ENCODE results near the gene RAPGEF5.

RAPGEF5 gene

DNA sequence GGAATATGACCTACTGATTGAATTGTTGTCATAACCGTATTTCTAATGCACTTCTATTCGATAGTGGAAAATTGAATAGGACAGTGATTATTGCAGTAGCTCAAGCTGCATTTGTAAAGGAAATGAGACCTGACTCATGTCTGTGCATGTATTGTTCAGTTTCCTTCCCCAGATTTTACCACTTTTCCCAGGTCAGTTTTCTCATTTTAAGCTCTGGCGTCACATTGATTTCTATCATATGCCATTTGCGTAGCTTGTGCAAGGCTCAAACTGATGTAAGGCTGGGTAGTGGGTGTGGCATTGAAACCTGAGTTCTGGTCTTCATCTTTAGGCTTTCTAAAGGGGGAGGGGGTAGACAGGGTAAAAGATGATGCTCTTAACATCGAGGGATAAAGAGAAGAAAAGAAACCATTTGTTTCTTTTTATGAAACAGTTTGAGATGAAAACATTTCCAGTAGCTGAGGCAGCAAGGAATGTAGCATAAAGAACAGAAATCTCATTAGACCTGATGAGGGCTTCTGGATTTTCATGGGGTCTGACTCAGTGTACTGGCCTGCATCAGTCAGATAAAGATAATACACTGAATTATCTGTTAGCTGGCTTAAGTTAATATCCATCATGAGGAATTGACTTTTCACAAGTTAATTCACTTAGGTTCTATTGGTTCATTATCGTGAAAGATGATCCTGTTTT lies 229.0 kb downstream of the RAPGEF5 start:
- TF ChIP-seq JUND (IDR thresholded peaks at IDR 0.05; ENCODE audit: low read depth), result no peak
- DNase-seq (ENCODE audit: low read depth in 1 of 2, low spot score in 1 of 2), result no peak
- in situ Hi-C loops (cut with HindIII; ENCODE audit: low pct_unique_long_range_greater_than_20kb, low sequenced_read_pairs), result no loop called here

DNA sequence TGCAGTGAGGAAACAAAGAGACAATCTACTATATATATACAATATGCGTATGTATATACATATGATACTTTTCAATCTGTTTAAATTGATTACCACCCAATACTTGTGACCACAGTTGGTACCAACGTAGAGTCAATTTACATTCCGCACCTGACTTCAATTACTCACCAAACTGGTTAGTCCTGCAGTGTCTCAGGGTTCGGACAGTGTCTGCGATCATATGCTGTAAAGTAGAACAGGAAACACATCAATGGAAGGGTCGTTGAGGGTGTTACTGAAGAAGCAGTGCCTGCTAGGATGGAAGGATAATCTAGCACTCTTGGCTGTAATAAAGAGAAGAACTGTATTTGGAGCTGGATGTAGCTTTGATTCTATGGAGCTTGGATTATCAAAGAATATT lies 231.5 kb downstream of the RAPGEF5 start:
- TF ChIP-seq JUND (IDR thresholded peaks at IDR 0.05; ENCODE audit: low read depth), result no peak
- peak in 1 of 2 experiments; percentile 64 for DNase-seq (ENCODE audit: low read depth in 1 of 2, low spot score in 1 of 2)
- in situ Hi-C loops (cut with HindIII; ENCODE audit: low pct_unique_long_range_greater_than_20kb, low sequenced_read_pairs), result no loop called here

DNA sequence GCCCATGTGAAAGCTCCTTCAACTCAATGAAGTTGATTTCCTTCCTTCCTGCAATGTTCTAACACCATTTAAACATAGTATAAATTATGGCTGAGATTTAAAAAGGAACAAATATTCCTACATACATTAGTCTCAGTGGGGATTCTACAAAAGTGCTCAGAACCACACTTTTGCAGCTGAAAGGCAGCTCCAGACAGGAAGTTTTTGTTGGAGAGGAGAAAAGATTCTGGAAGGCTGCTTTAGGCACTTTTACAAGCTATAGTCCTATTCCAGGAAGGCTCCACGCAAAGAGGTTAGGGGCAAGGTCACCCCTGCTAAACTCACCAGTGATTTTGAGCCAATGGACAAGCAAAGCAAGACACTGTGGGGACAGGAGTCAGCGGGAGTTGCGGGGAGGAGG lies 232.0 kb downstream of the RAPGEF5 start:
- no peak for TF ChIP-seq JUND (IDR thresholded peaks at IDR 0.05; ENCODE audit: low read depth)
- no peak for DNase-seq (ENCODE audit: low read depth in 1 of 2, low spot score in 1 of 2)
- in situ Hi-C loops (cut with HindIII; ENCODE audit: low pct_unique_long_range_greater_than_20kb, low sequenced_read_pairs), result no loop called here

- no peak for TF ChIP-seq JUND (IDR thresholded peaks at IDR 0.05; ENCODE audit: low read depth)
- DNase-seq (ENCODE audit: low read depth in 1 of 2, low spot score in 1 of 2), result no peak
- in situ Hi-C loops (cut with HindIII; ENCODE audit: low pct_unique_long_range_greater_than_20kb, low sequenced_read_pairs), result no loop called here
Observed at GRCh38 chr7:22123139-22123538, 233.8 kb downstream of the RAPGEF5 start.

DNA sequence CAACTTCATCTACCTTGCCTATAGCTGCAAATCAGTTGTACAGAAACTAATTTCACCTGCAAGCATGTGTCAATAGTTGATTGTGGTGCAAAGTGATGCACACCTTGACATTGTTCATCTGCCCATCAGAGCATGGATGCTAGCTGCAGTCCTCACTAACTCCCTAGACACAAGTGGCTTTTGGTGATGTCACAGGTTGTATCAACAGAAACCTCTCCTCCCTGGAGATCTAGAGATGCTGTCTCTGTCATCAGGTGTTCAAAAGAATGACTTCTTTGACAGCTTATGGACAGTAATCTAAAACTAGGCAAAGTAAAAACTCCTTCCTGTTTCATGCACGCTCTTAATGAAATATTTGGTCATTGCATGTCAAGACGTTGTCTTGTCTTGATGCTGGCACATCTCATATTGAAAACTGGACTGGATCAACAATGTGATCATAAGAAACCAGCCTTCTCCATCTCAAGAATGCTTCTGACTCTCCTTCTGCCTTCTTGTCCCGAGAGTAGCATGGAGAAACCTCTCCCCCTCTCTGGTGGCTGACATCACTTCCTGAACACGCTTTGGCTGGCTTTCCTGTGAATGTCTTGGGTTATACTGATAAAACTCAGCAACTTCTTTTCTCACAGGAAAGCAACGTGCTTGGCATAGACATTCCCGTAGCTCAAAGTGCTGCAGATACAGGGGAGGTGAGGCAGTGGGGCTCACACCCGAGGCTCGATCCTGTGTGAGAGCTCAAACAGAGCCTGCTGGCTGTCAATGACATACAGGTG lies 235.1 kb downstream of the RAPGEF5 start:
- DNase-seq (ENCODE audit: low read depth in 1 of 2, low spot score in 1 of 2), result no peak
- TF ChIP-seq JUND (IDR thresholded peaks at IDR 0.05; ENCODE audit: low read depth), result no peak
- in situ Hi-C loops (cut with HindIII; ENCODE audit: low pct_unique_long_range_greater_than_20kb, low sequenced_read_pairs), result no loop called here

GRCh38 chr7:22120391-22121053 lies 236.4 kb downstream of the RAPGEF5 start:
- no peak for TF ChIP-seq JUND (IDR thresholded peaks at IDR 0.05; ENCODE audit: low read depth)
- in situ Hi-C loops (cut with HindIII; ENCODE audit: low pct_unique_long_range_greater_than_20kb, low sequenced_read_pairs), result no loop called here
- no peak for DNase-seq (ENCODE audit: low read depth in 1 of 2, low spot score in 1 of 2)

- in situ Hi-C loops (cut with HindIII; ENCODE audit: low pct_unique_long_range_greater_than_20kb, low sequenced_read_pairs), result no loop called here
- TF ChIP-seq JUND (IDR thresholded peaks at IDR 0.05; ENCODE audit: low read depth), result no peak
- no peak for DNase-seq (ENCODE audit: low read depth in 1 of 2, low spot score in 1 of 2)
Observed at GRCh38 chr7:22117222-22117621, 239.7 kb downstream of the RAPGEF5 start.

GRCh38 chr7:22116451-22117030 lies 240.4 kb downstream of the RAPGEF5 start:
- no peak for DNase-seq (ENCODE audit: low read depth in 1 of 2, low spot score in 1 of 2)
- no peak for TF ChIP-seq JUND (IDR thresholded peaks at IDR 0.05; ENCODE audit: low read depth)
- in situ Hi-C loops (cut with HindIII; ENCODE audit: low pct_unique_long_range_greater_than_20kb, low sequenced_read_pairs), result no loop called here

GRCh38 chr7:22115689-22116088 lies 241.3 kb downstream of the RAPGEF5 start:
- in situ Hi-C loops (cut with HindIII; ENCODE audit: low pct_unique_long_range_greater_than_20kb, low sequenced_read_pairs), result no loop called here
- no peak for TF ChIP-seq JUND (IDR thresholded peaks at IDR 0.05; ENCODE audit: low read depth)

DNA sequence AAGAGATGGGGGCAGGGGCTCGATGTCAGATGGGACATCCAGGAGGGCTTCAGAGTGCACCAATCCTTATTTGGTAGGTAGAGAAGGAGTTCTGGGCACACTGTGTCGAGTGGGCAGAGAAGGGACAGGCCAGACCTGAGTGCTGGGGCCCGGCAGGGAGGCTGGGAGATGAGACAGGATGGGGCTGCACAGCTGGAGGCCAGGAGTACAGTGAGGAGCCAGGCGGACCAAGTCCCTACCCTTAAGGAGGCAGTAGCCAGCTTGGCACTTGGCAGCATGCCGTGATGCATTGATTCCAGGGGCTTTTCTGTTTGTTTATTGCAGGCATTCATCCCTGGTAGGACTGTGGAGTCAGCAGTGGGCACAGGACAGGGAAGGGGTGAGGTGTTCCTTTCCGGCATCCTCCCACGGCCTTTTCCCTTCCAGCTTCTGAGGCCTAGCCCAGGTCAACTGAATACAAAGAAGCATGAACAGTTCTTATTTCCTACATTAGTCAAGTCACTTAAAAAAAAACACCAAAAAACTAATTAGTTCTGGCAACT lies 242.4 kb downstream of the RAPGEF5 start:
- DNase-seq (ENCODE audit: low read depth in 1 of 2, low spot score in 1 of 2), result no peak
- in situ Hi-C loops (cut with HindIII; ENCODE audit: low pct_unique_long_range_greater_than_20kb, low sequenced_read_pairs), result no loop called here

More at GRCh38 chr7:22115689-22116088, 241.3 kb downstream of the RAPGEF5 start:
- no peak for DNase-seq (ENCODE audit: low read depth in 1 of 2, low spot score in 1 of 2)

GRCh38 chr7:22113041-22113440 lies 243.9 kb downstream of the RAPGEF5 start:
- in situ Hi-C loops (cut with HindIII; ENCODE audit: low pct_unique_long_range_greater_than_20kb, low sequenced_read_pairs), result no loop called here
- DNase-seq (ENCODE audit: low read depth in 1 of 2, low spot score in 1 of 2), result no peak
- TF ChIP-seq JUND (IDR thresholded peaks at IDR 0.05; ENCODE audit: low read depth), result no peak

More for the DNA sequence above, 242.4 kb downstream of the RAPGEF5 start:
- TF ChIP-seq JUND (IDR thresholded peaks at IDR 0.05; ENCODE audit: low read depth), result no peak

DNA sequence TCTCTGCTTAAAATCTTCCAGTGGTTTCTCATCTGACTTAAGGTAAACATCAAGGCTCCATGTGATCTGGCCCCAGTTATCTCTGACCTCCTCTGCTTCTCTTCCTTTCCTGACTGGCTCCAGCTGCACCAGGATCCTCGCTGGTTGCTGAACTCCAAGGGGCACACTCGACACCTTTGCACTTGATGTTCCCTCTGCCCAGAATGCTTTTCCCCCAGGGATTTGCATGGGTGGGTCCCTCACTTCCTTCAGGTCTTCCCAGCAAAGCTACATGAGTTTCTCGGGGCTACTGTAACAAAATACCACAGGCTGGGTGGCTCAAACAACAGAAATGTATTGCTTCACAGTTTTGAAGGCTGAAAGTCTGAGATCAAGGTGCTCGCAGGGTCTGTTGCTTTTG lies 245.3 kb downstream of the RAPGEF5 start:
- no peak for TF ChIP-seq JUND (IDR thresholded peaks at IDR 0.05; ENCODE audit: low read depth)
- no peak for DNase-seq (ENCODE audit: low read depth in 1 of 2, low spot score in 1 of 2)
- in situ Hi-C loops (cut with HindIII; ENCODE audit: low pct_unique_long_range_greater_than_20kb, low sequenced_read_pairs), result no loop called here

Data from T47D (cell line).